Mucosa of stomach (tissue), 1 donor: ENCODE data around the gene GDF3.
"Not testable (repeated sequence)": the region's sequence is repeated elsewhere in the genome, so short reads cannot be mapped to it uniquely, and the experiment has no call there.

ENCODE experiments used
- H3K27me3 ChIP-seq: one replicate; pipeline ENCODE4 v1.7.0; 2013; ENCODE audit warnings: mild to moderate bottlenecking, low read length; ENCODE audit not compliant: control insufficient read depth, insufficient read depth
- H3K36me3 ChIP-seq: one replicate; pipeline ENCODE4 v1.7.0; 2013; ENCODE audit warnings: low read length; ENCODE audit not compliant: control insufficient read depth, insufficient read depth
- H3K4me1 ChIP-seq: one replicate; pipeline ENCODE4 v1.7.0; 2013; ENCODE audit warnings: mild to moderate bottlenecking, low read length; ENCODE audit not compliant: control insufficient read depth, insufficient read depth
- H3K4me3 ChIP-seq: one replicate; pipeline ENCODE4 v1.7.0; 2013; ENCODE audit warnings: low read length
- H3K9ac ChIP-seq: one replicate; pipeline ENCODE4 v1.7.0; 2013; ENCODE audit warnings: mild to moderate bottlenecking, low read length, moderate library complexity
- H3K9me3 ChIP-seq: one replicate; pipeline ENCODE4 v1.7.0; 2013; ENCODE audit warnings: mild to moderate bottlenecking, low read length, moderate library complexity; ENCODE audit not compliant: control insufficient read depth
- donor health status: Pancreatic carcinoma.

Gene GDF3

GRCh38 chr12:7656121-7656520, 39.5 kb downstream of the GDF3 start:
- H3K4me3 ChIP-seq: no peak overlapping the region
- H3K36me3 ChIP-seq: no peaks in the 10 kb centered on the region
- H3K27me3 ChIP-seq: no peaks in the 10 kb centered on the region
- H3K9ac ChIP-seq: no peak overlapping the region
- no peaks in the 10 kb centered on the region for H3K4me1 ChIP-seq
- H3K9me3 ChIP-seq: no peaks in the 10 kb centered on the region

DNA sequence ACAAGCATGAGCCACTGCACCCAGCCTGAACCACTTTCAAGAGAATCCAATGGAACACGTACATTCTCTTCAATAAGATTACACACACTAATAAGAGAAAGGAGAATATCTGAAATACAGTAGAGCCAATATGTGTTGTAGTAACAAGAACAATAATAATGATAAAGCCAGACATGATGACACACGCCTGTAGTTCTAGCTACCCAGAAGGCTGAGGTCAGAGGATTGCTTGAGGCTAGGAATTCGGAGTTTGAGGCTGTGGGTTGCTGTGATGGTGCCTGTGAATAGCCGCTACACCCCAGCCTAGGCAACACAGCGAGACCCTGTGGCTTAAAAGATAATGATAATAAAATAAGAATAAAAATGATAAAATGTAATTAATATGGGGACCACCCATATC, 45.5 kb downstream of the GDF3 start:
- Histone ChIP-seq H3K4me1 (peaks cover 7% of the 10 kb centered on the region), H3K27me3 (no peaks in the 10 kb centered on the region), H3K36me3 (no peaks in the 10 kb centered on the region), H3K9ac (no peak overlapping the region), H3K4me3 (no peak overlapping the region), H3K9me3 (no peaks in the 10 kb centered on the region)

- Histone ChIP-seq H3K4me3 (no peak overlapping the region), H3K4me1 (peaks cover 7% of the 10 kb centered on the region), H3K27me3 (no peaks in the 10 kb centered on the region), H3K36me3 (no peaks in the 10 kb centered on the region), H3K9ac (no peak overlapping the region), H3K9me3 (no peaks in the 10 kb centered on the region)
Observed at GRCh38 chr12:7647071-7647470, 48.5 kb downstream of the GDF3 start.

- no peaks in the 10 kb centered on the region for H3K36me3 ChIP-seq
- H3K9ac ChIP-seq: no peak overlapping the region
- H3K9me3 ChIP-seq: no peaks in the 10 kb centered on the region
- H3K4me1 ChIP-seq: peaks cover 7% of the 10 kb centered on the region
- H3K27me3 ChIP-seq: no peaks in the 10 kb centered on the region
- no peak overlapping the region for H3K4me3 ChIP-seq
Observed at GRCh38 chr12:7646178-7646475, 49.4 kb downstream of the GDF3 start.

- no peaks in the 10 kb centered on the region for H3K9me3 ChIP-seq
- H3K4me3 ChIP-seq: no peak overlapping the region
- H3K27me3 ChIP-seq: no peaks in the 10 kb centered on the region
- H3K9ac ChIP-seq: peak overlapping the region; percentile 12
- peaks cover 7% of the 10 kb centered on the region for H3K4me1 ChIP-seq
- H3K36me3 ChIP-seq: no peaks in the 10 kb centered on the region
Observed at GRCh38 chr12:7645395-7646177, 50.0 kb downstream of the GDF3 start.

DNA sequence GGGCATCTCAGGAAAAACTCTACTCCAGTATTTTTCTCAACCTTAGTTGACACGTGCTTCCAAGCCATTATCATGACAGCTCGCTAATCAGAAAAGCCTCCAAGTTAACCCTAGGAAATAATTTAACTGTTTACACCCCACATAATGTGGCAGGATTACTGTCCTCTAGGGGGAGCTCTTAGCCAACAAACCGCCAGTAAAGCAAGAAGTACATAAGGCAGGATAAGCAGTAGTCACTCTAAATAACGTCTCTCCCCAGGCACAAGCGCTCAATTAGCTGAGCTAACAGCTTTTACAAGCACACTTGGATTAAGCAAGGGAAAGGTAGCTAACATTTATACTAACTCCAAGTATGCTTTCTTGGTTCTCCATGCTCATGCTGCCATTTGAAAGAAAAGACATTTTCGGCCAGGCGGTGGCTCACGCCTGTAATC, 52.7 kb downstream of the GDF3 start:
- H3K4me1 ChIP-seq: peaks cover 17% of the 10 kb centered on the region
- H3K9ac ChIP-seq: no peak overlapping the region
- H3K4me3 ChIP-seq: no peak overlapping the region
- no peaks in the 10 kb centered on the region for H3K36me3 ChIP-seq
- no peaks in the 10 kb centered on the region for H3K27me3 ChIP-seq
- no peaks in the 10 kb centered on the region for H3K9me3 ChIP-seq

GRCh38 chr12:7642287-7642686, 53.3 kb downstream of the GDF3 start:
- Histone ChIP-seq H3K9me3 (no peaks in the 10 kb centered on the region), H3K9ac (no peak overlapping the region), H3K36me3 (no peaks in the 10 kb centered on the region), H3K27me3 (no peaks in the 10 kb centered on the region), H3K4me1 (peaks cover 21% of the 10 kb centered on the region), H3K4me3 (no peak overlapping the region)

DNA sequence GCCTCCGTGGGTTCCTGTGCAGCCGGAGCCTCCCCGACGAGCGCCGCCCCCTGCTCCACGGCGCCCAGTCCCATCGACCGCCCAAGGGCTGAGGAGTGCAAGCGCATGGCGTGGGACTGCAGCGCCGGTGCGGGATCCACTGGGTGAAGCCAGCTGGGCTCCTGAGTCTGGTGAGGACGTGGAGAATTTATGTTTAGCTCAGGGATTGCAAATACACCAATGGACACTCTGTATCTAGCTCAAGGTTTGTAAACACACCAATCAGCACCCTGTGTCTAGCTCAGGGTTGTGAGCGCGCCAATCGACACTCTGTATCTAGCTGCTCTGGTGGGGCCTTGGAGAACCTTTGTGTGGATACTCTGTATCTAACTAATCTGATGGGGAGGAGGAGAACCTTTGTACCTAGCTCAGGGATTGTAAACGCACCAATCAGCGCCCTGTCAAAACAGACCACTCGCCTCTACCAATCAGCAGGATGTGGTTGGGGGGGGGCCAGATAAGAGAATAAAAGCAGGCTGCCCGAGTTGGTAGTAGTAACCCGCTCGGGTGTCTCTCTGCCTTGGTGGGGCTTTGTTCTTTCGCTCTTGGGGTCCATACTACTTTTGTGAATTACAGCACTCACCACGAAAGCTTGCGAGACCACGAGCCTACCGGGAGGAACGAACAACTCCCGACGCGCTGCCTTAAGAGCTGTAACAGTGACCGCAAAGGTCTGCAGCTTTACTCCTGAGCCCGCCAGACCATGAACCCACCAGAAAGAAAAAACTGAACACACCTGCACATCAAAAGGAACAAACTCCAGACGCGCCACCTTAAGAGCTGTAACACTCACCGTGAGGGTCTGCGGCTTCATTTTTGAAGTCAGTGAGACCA, 55.2 kb downstream of the GDF3 start:
- not testable (repeated sequence) for H3K4me3 ChIP-seq

More for the DNA sequence above, 55.2 kb downstream of the GDF3 start:
- not testable (repeated sequence) for H3K9me3 ChIP-seq, H3K9ac ChIP-seq, H3K36me3 ChIP-seq, H3K27me3 ChIP-seq
- peaks cover 14% of the 10 kb centered on the region for H3K4me1 ChIP-seq
